ENCODE data around the gene HOXB5.

The HOXB5 gene

DNA sequence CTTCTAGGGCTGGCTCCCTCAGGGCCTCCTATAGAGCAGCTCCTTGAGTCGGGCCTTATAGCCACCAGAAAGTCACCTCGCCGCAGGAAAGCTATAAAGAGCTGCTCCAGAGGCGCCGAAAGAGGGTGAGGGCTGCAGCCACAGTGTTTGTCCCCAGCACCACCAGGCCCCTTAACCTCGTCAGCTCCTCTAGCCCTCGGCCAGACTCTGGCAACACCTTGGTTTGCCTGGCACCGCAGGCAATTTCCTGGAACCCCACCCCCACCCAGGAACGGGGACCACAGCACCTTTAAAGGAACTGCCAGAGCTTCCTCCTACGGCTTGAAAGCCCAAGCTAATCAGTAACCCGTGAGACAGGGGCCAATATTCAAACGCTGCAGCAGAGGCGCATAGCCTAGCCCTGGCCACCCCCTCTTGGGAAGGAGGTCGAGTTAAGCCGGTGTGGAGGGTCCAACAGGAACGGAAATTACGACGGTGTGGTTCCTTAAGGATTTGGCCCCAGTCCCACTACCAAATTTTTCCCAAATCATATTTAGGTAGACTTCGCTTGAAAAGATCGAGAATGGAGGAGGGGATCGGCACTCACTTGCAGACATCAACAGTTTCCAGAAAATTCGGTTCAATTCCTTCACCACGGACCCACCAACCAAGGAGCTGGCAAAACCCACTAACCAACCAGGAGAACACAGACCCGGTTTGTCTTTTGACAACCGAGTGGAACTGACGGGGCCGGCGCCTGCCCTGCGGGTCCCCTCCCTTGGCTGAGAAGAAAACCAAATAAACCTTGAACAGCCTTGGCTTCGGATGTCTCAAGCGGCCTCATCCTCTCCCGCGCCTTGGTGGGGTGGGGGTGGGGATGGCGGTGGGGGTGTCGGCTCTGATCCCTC, 8.2 kb upstream of the HOXB5 start:
- no peak for DNase-seq

DNA sequence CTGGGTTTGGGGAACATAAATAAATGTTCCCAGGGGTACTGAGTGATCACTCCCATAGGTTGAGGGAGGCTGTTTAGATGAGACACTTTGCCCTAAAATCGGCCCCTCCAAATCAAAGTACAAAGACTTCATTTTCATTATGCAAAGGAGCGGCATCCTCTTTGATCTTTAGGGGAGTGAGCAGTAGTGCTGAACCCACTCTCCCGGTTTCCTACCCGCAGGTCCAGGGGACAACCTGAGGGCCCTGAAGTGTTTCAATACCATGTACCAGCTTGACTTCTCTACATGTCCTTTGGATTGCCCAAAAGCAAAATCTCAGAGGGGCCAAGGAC, 7.6 kb upstream of the HOXB5 start:
- no peak for DNase-seq

DNA sequence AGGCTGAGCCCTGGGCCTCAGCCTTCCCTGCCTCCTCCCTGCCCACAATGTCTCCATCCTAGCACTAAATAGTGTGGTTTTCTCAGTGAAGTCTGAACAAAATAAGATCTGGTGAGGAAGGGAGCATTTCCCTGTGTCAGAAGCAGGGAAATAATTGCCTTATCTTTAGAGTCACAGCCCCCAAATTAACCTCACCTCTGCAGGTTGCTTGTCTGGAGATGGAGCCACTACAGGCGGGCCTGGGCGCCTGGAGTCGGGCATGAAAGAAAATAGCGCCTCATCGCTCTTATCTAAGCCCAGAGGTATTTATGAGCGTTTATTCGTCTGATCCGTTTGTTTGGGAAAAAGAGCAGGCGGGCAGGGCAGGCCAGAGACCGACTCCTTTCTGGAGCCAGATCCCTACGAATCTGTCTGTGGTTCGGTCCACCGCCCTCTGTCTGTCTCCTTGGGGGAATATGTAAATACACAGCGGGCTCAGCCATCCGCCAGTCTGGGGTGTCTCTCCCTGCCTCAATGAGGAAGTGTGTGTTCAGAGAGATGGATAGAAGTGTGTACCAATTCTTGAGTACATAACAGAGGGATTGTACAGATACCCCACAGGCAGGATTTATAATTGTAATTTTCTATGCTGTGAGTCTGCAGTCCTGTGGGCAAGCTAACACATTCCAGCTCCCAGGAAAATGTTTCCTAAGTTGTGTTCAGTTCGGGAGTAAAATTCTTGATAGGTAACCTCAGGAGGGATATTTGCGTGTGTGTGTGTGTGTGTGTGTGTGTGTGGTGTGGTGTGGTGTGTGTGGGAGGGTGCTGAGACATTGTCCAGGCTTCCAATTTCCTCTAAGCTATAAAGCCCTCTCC, 6.9 kb upstream of the HOXB5 start:
- no peak for DNase-seq

- DNase-seq: no peak
These were observed 5.8 kb upstream of the HOXB5 start for GRCh38 chr17:48599354-48599753.

DNA sequence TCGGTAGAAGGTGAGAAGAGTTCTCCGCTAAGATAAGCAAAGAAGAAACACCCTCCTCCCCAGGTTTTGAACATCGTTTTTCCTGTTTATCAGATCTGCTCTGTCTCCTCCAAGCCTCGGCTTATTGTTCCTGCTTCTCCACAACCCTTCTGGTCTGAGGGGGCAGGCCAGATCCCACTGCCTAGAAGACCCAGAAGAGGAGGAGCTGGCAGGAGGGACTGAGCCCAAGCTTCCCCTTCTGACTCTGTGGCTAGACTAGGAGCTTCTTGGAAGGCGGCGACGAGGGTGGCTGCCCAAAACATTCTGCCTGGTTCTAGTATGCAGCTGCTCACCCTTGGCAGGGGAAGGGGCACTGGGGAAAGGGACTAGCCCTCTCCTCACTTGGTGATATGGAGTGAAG, 5.2 kb upstream of the HOXB5 start:
- DNase-seq: no peak

GRCh38 chr17:48597778-48598631, 4.4 kb upstream of the HOXB5 start:
- peak; percentile 89 for DNase-seq

DNA sequence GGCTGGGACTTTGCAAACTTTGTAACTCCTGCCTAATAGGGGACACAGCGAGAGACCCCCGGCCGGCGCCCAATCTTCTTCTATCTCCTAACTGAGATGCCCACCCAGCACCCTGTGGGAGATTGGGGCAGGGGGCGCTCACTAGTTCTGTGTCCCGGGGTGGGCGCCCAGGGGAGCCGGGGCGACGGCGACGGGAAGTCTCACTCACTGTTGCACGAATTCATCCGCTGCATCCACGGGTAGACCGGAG, 3.9 kb upstream of the HOXB5 start:
- no peak for DNase-seq

DNA sequence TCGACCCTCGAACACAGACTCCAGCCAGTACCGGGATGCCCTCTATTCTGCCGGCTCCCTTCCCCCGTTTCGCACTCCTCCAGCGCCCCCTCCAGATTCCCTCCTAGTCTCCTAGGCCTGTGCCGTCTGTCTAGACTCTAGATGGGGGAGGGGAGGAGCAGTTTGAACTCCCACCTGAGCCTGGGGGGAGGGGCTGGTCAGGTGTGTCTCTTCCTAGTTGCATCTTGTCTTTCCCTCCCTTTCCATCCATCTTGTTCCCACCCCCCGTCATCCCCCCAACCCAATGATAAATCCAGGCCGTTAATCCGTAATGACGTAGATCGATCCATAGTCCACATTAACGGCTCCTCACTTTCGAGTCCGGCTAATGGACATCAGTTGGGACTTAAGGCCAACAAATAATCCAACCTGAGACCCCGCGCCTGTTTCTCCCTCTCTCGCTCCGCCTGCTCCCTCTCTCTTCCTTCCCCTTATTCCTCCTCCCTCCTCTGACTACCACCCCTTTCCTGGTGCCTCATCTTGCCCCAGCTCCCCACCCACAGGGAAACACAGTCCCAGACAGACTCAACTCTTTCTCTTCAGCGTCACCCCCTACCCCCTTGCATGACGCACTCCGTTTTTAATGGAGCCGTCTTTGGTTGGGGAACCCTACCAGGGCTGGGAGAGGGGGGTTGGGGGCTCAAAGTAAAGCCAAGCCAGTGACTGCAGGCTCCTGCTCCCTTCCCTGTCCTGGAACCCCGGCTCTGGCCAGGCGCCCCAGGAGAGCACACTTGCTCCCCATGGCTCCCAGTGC, 3.4 kb upstream of the HOXB5 start:
- DNase-seq: peak; percentile 88

GRCh38 chr17:48596000-48596734, 2.6 kb upstream of the HOXB5 start:
- peak; percentile 54 for DNase-seq

DNA sequence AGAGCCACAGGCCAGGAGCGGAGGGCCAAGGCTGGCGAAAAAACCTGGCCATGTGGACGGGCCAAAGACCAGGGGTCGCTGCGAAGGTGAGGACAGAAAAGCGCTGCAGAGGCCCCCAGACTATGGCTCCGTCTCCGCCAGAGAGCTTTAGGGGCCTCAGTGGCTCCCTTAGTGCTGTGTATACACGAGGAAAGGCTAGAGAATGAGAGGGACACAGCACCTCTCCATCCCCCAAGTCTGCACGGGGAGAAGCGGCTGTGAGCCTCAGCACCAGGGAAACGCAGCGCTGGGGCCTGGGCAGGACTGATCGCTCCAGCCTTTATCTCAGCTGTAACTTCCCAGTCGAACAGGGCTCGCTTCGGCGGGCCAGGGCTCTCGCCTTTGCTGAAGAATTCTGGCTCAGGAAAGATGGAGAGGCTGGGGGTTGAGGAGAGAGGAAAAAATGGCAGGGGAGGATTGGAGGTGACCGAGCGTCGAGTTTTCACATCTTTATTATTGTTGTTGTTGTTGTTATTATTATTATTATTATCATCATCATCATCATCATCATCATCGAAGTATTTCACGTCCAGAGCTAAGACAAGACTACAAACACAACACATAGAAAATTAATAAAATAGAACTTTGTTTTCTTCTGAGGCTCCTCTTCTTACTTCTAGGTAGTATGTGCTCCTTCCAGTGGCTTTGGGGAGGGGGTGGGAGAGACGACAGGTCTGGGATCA, 1.9 kb upstream of the HOXB5 start:
- peak; percentile 44 for DNase-seq

GRCh38 chr17:48594538-48595277, 1.1 kb upstream of the HOXB5 start:
- DNase-seq: no peak

GRCh38 chr17:48593840-48594537, 410 bp upstream of the HOXB5 start:
- peak; percentile 98 for DNase-seq

GRCh38 chr17:48592577-48592976, 1.0 kb downstream of the HOXB5 start:
- no peak for DNase-seq

DNA sequence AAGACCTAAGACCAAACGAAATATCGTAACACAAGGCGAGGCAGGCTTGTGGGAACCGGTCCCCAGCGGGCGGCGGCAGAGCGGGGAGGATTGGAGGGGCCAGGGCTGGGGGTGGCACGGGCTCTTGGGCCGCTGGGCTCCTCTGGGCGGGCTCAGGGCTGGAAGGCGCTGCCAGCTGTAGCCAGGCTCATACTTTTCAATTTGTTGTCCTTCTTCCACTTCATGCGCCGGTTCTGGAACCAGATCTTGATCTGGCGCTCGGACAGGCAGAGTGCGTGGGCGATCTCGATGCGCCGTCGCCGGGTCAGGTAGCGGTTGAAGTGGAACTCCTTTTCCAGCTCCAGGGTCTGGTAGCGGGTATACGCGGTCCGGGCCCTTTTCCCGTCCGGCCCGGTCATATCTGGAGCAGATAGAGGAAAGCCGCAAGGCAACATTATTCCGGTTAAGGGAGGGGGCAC, 1.5 kb downstream of the HOXB5 start:
- no peak for DNase-seq

- DNase-seq: no peak
These were observed 2.1 kb downstream of the HOXB5 start for GRCh38 chr17:48591255-48592056.

- no peak for DNase-seq
These were observed 2.9 kb downstream of the HOXB5 start for GRCh38 chr17:48590607-48591161.

DNA sequence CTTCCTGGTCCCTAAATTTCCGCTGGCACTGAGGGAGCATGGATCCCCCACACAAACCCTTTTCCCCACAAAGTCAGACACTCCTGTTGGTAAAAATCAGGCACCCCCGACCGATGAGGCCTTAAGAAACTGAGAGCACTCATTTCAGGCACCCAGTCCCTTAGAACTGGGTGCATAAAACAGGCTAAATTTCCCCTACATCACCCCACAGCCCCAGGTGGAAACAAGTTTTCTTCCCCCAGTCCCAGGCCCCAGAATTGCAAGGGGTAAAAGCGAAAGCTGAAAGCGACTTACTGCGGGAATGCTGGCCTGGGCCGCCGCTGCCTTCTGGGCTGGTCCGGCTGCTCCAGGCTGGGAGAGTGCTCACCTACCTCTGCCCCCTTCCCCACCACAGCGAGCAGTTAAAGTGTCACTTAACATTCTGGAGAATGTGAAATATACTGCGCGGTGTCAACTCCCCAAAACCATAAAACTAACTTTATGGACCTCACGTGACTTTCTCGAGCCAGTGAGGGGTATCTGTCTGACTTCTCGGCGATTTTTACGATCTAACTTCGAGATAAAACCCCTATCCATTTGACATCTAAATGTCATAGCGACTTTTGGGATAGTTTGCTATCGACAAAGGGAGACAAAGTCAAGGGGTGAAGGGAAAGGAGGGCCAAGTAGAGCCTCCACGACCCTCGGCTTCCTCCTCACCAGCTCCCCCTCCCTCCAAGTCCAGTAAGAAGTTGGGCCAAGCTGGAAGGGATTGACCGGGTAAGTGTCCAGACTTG, 3.6 kb downstream of the HOXB5 start, which contains the start of gene HOXB3:
HOXB3 (minus strand) TSS at position 411 of the 776 bp plus-strand sequence. CDS start 37,767 bp downstream, outside the sequence.
- DNase-seq: peak; percentile 94

Data from fibroblast of skin of abdomen (primary cell).